Measurements from ENCODE around the gene AMPD3.

GRCh38 chr11:10551290-10551592, 96.2 kb downstream of the AMPD3 start:
- TF ChIP-seq CTCF (optimal IDR thresholded peaks at IDR 0.05 in 1 of 3, IDR thresholded peaks at IDR 0.05 in 1 of 3, conservative IDR thresholded peaks at IDR 0.05 in 1 of 3; ENCODE audit: extremely low read depth in 1 of 3, insufficient read depth in 2 of 3, low read length in 3 of 3) (no peak), EZH2 (IDR thresholded peaks at IDR 0.05; ENCODE audit: low read length) (no peak)

Data from keratinocyte (primary cell).